NCI-H345 treated with DMSO at 0.1 percent for 48 hours (cell line): ENCODE measurements around the gene RGL3.
"Not testable (repeated sequence)": the region's sequence is repeated elsewhere in the genome, so short reads cannot be mapped to it uniquely, and the experiment has no call there.

Source experiments
- DNase-seq: peaks from one replicate; lab custom pipeline; 2025; ENCODE audit not compliant: unreplicated experiment; lab: John Stamatoyannopoulos, UW

Gene RGL3

DNA sequence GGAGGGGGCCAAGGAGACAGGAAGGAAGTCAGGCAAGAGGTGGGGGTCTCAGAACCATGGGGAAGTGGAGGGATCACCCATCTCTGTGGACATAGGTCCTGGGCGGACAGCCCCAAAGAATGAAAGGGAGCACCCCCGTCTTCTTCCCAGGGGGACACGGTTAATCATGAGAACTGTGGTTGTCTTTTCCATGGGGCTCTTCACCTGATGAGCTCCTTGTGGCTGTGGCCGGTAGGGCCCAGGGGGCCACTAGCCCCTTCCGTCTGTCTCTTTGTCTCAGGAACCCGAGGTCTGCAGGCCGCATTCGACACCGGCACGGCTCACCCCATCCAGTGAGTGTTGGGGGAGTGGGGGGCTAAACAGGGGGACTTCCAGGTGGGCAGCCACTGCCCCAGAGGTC, 55.2 kb downstream of the RGL3 start:
- DNase-seq = no peak

DNA sequence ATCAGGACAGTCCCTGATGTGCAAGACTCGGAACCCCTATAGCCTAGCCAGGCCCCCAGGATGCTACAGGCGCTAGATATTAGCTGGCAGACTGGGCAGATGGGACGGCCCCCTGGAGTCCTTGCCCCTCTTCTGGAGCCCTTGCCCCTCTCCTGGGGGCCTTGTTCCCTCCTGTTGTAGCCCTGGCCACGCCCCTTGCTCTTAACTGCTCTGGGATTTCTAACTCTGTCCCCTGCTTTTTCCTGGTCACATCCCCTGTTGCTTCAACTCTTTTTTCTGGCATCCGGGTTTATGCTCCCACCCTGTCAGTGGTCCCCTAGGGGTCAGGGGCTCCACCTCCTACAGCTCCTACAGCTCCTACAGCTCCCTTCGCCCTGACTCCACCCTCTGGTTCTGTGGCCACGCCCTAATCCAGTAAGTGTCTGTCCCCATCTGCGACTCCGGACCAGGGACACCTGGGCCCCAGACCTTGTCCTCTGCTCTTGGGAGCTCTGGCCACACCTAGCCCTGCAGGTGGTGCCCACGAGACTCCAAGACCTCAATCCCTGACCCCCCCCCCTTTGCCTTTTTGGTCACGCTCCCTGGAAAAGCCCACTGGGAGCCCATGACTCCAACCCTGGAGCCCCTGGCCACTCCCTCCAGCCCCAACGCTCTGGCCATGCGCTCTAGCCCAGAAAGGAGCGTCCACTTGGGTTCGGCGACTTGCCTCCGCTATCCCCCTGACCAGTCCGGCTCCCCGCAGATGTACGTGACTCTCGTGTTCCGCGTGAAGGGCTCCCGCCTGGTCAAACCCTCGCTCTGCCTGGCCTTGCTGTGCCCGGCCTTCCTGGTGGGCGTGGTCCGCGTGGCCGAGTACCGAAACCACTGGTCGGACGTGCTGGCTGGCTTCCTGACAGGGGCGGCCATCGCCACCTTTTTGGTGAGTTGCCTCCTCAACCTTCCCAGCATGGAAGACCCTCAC, 57.1 kb downstream of the RGL3 start:
- no peak for DNase-seq

DNA sequence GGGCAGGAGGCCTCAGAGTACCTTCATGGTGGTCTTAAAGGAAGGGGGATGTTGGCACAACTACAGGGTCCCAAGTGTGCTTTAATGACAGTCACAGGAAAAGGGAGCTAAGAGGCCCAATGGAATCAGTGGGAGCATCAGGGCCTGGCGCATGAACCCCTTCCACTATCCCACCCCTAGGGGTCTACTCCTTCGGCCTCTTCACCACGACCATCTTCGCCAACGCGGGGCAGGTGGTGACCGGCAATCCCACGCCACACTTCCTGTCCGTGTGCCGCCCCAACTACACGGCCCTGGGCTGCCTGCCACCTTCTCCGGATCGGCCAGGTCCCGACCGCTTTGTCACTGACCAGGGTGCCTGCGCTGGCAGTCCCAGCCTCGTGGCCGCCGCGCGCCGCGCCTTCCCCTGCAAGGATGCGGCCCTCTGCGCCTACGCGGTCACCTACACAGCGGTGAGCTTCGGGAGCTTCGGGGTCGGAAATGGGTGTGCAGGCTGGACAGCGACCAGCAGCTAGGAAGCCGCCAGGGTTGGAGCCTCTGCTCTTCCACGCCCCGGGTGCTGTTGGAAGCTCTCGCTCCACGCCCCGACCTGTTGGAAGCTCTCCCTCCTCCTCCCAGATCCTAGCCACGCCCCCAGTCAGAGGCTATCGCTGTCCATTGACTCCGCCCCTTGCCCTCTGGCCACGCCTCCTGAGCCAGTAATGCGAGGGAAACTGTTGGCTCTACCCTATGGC, 57.9 kb downstream of the RGL3 start:
- DNase-seq = no peak

DNA sequence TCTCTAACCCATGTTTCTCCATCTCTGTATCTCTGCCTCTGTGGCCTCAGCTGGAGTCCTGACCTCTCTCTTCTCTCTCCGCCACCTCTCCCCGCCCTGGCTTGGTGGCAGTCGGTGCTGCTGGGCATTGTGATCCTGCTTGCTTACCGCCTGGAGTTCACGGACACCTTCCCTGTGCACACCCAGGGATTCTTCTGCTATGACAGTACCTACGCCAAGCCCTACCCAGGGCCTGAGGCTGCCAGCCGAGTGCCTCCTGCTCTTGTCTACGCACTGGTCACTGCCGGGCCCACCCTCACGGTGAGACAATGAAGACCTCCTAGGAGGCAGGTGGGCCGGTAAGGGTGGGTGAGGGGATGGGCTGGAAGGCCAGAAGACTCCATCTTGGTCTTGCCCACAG, 59.7 kb downstream of the RGL3 start:
- no peak for DNase-seq

DNA sequence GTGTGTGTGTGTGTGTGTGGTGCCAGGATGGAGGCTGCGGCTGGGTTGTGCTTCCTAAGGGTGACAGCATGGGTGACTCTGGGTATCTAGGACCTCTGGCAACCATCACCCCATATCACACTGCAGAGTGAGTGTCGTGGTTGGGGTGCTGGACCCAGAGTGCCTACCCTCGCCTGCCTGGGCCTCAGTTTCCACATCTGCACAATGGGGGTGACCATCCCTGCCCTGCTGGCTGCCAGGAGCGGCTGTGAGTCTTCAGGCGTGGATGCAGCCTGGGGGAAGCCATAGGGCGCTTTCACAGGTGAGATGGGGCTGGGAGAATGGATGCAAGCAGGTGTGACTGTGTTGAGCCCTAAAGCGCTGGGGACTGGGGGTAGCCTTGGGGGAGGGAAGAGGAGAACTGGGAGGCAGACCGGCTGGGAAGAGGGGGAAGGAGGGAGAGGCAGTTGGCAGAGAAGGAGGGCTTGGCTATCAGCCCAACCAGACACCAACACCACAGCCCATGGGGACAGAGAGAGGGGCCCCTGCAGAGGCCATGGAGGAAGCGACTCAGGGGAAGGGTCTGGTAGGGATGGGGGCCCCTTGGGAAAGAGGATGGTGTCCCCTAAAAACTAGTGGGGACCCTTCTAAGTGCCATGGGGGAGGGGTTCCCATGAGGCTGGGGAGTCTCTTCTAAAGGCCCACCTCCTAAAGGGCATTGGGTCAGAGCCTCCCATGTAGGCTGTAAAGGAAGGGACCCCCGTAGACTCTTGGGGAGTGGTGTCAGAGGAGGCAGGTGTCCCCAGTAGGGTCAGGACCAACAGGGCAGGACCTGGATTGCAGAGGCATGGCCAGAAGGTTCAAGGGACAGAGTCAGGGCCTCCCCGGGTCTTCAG, 62.2 kb downstream of the RGL3 start:
- no peak for DNase-seq

DNA sequence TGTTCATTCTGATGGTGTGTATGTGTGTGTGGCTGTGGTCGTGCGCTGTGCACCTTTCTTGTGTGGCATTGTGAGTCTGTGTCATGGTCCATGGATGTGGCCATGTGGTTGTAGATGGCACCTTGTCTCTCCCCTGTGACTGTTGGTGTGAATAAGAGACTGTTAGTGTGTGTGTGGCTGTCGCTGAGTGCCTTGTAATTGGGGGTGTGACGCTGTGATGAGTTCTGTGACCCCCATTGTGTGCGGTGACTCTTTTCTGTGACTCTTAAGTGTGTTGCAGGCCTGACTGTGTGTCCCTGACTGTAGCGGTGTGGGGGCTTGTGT, 63.1 kb downstream of the RGL3 start:
- DNase-seq = no peak

DNA sequence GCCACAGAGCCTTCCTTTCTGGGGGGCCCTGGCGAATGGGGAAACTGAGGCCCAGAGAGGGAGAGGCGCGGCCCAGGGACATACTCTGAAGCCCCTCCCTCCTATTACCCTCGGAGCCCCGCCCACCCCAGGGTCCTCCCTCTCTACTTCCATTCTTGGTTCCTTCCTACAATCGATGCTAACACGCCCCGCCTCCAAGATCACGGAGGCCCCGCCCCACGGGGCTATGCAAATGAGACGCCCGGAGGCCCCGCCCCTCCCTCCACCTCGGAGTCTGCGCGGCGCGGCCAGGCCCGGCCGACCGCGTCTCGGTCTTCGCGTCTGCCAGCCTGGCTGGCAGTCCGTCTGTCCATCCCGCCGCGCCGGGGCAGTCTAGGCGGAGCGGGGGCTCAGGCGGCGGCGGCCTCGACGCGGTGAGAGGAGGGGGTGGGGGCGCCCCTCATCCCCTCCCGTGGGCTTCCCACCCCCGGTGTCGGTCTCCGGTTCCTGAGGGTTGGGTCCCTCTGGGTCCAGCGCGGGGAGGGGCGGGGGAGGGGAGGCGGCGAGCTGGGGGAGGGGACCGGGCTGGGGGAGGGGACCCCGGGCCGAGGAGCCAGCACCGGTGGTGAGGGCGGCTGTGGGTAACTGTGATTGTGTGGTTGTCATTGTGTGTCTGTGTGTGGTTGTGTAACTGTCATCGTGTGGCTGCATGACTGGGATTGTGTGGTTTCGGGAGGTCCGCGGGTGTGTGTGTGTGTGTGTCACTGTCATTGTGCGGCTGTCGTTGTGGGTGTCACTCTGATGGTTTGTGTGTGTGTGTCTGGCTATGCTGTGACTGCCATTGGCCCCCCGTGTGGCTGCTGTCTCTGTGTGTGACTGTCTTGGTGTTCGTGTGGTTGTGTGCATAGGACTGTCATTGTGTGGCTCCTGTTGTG, 63.7 kb downstream of the RGL3 start, which contains the start of gene PLPPR2:
PLPPR2 (plus strand) TSS at position 273 of the 914 bp plus-strand sequence. CDS start 2,242 bp downstream, outside the sequence.
- DNase-seq = no peak

DNA sequence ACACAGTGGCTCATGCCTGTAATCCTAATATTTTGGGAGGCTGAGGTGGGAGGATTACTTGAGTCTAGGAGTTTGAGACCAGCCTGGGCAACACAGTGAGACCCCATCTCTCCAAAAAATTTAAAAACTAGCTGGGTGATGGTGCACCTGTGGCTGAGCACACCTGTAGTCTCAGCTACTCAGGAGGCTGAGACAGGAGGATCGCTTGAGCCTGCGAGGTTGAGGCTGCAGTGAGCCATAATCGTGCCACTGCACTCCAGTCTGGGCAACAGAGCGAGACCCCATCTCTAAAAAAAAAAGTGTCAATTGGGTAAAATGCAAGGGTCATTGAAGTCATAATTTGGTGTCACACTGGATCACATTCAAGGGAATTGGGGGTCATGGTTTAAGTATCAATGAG, 65.0 kb downstream of the RGL3 start:
- not testable (repeated sequence) for DNase-seq

DNA sequence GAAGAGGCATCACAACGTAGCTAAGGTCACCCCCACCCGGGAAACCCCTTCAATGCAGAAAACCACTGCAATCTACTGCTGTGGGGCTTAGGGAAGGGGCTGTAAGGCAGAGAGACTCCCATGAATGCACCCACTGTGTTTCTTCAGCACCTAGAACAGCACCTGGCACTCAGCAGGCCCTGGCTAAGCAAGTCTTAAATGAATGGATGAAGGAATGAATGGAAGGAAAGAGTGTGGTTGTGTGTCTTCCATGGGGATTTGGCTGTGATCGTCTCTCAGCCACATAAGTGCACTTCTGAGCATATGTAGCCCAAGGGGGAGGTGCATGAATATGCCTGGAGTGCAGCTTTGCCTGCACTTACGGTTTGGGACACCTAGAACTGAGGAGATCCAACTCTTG, 69.9 kb downstream of the RGL3 start:
- DNase-seq = no peak

DNA sequence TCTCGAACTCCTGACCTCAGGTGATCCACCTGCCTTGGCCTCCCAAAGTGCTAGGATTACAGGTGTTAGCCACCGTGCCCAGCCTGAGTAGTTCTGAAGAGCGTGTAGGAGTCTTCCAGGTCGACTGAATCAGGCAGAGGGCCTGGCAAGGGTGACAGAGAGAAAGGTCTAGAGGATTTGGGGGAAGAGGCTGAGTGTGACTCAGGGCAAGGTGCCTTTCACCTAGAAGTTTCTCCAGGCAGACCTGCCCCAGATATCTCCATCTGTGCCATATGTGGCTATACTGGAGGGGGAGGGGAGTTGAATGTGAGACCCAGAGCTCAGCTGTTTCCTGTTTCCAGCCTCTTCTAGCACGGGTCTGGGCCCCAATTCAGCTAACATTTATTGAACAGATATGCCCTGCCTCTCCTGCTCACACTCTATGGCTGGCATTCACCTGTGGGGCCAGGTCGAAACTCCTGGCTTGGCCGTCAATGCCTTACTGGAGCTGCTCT, 71.5 kb downstream of the RGL3 start:
- DNase-seq = no peak

DNA sequence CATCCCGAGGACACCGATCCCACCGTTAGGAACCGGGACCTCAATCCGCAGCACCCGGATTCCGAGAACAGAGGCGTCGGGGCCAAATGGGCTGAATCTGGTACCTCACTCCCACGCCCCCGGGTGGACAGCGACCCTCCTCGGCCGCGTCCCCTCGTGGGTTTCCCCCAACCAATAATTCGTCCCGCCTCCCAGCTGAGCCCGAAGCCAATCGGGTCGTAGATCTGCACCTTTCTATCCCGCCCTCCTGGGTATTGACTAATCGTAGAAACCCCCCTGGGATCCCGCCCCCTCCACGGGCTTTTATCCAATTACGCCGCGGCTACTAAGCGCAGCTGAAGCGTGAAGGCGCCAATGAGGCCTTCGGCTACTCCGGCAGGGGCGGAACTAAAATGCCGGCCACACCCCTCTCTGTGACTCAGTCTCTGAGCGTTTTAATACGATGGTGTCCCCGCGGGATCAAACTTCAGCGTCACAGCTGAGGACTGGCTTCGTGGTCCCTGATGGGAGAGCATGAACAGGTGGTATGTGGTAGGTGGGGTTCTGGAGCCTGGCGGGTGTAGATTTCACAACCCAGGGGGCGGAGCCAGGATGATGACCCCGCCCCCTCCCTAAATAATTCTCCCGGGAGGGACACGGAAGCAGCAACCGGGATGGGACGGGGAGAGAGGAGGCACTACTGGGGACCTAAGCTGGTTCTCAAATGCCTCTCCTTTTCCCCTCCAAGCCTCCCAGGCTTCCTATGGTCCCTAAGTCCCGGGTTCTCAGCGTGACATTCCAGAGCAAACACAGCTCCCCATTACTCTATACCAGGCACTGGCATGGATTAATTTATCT, 72.8 kb downstream of the RGL3 start, which contains the start of the genes CCDC159 and TMEM205:
CCDC159 (plus strand) TSS at position 416 of the 837 bp plus-strand sequence; CDS start at position 504, 88 bp downstream.
TMEM205 (minus strand) TSS at position 165 of the 837 bp plus-strand sequence. CDS start 649 bp downstream, outside the sequence.
- peak; percentile 51 for DNase-seq

DNA sequence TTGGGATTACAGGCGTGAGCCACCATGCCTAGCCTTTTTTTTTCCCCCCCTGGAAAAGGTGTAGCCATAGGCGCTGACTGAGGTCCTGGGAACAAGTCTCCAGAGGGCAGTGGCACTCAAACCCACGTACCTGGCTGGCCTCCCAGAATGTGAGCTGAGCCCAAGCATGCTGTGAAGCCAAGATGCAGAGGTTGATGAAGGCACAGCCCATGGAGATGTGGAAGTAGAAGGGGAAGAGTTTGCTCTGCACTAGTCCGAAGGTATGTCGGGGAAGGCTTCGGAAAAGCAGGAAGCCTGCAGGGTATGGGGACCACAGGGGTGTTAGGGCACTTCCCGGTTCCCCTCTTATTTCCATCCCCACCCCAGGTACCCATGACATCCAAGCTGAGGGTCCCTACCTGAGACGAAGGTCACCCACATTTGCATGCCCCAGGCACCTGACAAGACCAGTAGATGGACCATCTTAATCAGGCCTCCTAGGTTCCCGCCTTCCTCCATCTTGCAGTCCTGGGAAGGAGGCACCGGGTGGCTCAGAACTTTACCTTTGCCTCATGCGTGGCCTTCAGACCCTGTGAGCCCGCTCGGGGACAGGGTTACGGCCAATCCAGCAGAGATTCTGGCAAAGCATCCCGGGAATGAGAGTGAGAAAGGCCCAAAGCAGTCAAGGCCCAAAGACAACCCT, 73.9 kb downstream of the RGL3 start:
- no peak for DNase-seq
